GM03348 (cell line): ENCODE data around the gene PGPEP1.
A peak's percentile ranks its signal among the peaks of the same experiment; 100 is the strongest.
"Not testable (repeated sequence)": the region's sequence is repeated elsewhere in the genome, so short reads cannot be mapped to it uniquely, and the experiment has no call there.

Experiments
- DNase-seq: peaks from one replicate; pipeline ENCODE4 v3.0.0; 2012; ENCODE audit warnings: low spot score

PGPEP1 gene

GRCh38 chr19:18391509-18392075, 51.2 kb downstream of the PGPEP1 start:
- no peak for DNase-seq

DNA sequence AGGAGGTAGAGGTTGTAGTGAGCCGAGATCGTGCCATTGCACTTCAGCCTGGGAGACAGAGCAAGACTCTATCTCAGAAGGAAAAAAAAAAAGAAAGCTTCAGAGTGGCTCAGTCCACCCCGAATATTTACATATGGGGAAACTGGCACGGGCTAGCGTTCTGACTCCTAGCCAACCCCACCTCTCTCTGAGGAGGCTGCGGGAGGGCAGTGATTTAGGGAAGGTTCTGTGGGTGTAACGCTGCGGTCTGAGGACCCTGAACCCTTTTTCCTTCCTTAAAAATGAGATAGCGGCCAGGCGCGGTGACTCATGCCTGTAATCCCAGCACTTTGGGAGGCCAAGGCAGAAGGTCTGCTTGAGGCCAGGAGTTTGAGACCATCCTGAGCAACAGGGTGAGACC, 52.0 kb downstream of the PGPEP1 start:
- no peak for DNase-seq

GRCh38 chr19:18392926-18393325, 52.5 kb downstream of the PGPEP1 start:
- DNase-seq = no peak

DNA sequence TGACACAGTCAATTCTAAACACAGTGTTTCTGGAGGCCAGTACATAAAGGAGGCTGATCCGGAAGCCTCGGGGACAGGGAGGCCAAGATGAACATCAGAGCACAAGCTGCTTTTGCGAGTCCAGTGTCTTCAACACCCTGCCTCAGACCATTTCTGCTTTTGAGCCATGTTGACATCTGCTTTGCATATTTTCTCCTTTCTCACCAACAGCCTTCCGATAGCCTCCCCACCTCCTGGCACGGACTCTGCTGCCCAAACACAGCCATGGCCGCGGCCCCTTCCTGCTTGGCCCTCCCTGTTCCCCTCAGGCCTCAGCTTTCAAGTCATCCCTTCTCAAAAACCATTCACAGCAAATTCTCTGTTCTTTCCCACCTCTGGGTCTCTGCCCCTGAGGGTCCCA, 53.4 kb downstream of the PGPEP1 start:
- DNase-seq = no peak

DNA sequence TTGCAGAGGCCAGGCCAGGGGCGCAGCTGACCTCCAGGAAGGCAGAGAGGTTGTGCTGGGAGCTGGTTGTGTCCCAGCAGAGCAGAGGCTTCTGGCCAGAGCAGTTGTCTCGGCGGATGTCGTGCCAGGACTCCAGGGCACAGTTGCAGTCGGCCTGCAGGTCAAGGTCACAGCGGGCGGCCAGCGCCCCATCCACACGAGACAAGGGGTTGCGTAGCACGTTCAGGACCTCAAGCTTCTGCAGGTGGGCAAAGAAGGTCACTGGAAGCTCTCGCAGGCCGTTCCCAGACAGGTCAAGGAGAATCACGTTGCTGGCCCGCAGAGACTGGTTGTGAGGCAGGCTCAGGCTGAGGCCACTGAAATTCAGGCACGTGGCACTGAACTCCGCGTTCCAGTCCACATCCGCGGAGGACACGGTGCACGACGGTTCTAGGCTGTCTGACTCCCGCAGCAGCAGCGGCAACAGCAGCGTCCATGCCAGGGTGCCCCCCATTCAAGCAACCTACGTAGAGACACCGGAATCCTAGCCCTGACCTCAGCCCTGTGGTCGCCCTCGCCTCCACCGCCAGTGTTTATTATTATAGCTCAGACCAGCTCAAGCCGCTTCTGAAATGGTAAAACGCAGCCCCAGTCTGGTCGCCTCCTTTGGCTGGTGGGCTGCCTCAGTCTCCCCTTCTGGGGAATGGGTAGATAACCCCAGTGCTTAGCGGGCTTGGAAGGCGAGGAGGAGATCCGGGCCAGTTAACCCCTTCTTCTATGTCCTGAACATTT, 56.3 kb downstream of the PGPEP1 start:
- no peak for DNase-seq

- no peak for DNase-seq
These were observed 57.1 kb downstream of the PGPEP1 start, which contains the start of gene LRRC25 for GRCh38 chr19:18397242-18398202. Gene LRRC25, minus strand, starts transcription at chr19:18397622. Its CDS starts 659 bp downstream, at chr19:18396963.

DNA sequence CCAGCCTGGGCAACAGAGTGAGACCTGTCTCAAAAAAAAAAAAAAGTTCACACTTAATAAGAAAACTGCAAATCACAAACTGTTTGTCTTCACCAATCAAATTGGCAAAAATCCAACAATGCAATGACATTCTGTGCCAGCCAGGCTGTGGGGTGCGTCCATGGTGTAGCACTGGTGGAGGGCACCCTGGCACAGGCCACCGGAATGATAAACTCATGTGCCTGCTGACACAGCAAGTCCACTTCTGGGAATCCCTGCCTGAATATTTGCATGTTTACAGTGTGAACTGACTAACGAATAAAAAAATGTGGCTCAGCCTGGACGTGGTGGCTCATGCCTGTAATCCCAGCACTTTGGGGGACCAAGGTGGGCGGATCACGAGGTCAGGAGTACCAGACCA, 58.6 kb downstream of the PGPEP1 start:
- DNase-seq = peak; percentile 57

GRCh38 chr19:18401580-18402112, 61.2 kb downstream of the PGPEP1 start:
- DNase-seq = peak; percentile 71

DNA sequence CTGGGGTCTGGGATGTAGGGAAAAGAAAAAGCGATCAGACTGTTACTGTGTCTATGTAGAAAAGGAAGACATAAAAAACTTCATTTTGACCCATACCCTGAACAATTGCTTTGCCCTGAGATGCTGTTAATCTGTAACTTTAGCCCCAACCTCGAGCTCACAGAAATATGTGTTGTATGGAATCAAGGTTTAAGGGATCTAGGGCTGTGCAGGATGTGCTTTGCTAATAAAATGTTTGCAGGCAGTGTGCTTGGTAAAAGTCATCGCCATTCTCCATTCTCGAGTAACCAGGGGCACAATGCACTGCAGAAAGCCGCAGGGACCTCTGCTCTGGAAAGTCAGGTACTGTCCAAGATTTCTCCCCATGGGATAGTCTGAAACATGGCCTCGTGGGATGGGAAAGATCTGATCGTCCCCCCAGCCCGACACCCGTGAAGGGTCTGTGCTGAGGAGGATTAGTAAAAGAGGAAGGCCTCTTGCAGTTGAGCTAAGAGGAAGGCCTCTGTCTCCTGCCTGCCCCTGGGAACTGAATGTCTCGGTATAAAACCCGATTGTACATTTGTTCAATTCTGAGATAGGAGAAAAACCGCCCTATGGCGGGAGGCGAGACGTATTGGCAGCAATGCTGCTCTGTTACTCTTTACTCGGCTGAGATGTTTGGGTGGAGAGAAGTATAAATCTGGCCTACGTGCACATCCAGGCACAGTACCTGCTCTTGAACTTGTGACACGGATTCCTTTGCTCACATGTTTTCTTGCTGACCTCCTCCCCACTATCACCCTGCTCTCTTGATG, 62.3 kb downstream of the PGPEP1 start:
- DNase-seq = not testable (repeated sequence)

DNA sequence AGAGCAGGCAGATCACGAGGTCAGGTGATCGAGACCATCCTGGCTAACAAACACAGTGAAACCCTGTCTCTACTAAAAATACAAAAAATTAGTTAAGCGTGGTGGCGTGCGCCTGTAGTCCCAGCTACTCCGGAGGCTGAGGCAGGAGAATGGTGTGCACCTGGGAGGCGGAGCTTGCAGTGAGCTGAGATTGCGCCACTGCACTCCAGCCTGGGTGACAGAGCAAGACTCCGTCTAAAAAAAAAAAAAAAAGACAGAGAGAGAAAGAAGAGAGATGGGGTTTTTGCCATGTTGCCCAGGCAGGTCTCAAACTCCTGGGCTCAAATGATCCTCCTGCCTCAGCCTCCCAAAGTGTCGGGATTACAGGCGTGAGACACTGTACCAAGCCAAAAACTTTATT, 65.4 kb downstream of the PGPEP1 start:
- DNase-seq = not testable (repeated sequence)

- no peak for DNase-seq
These were observed 66.4 kb downstream of the PGPEP1 start for GRCh38 chr19:18406749-18407148.

DNA sequence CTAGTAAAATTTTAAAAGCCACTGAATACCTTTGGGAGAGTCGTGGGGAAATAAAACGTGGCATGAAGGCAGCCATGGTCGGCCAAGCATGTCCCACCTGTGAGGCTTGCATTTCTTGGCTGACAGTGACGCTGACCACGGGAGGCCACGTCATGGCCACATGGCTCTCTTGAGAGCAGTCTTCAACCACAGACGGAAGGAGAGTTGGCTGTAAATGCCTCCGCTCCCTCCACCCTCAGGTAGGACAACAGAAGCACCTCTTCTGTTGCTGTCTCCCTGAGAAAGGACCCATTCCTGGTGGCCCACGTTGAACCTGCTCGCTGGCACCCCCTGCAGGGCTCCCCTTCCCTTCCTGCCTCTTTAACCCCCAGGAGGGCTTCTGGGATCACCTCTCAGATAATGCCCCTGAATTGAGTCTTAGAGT, 67.7 kb downstream of the PGPEP1 start:
- DNase-seq = no peak

DNA sequence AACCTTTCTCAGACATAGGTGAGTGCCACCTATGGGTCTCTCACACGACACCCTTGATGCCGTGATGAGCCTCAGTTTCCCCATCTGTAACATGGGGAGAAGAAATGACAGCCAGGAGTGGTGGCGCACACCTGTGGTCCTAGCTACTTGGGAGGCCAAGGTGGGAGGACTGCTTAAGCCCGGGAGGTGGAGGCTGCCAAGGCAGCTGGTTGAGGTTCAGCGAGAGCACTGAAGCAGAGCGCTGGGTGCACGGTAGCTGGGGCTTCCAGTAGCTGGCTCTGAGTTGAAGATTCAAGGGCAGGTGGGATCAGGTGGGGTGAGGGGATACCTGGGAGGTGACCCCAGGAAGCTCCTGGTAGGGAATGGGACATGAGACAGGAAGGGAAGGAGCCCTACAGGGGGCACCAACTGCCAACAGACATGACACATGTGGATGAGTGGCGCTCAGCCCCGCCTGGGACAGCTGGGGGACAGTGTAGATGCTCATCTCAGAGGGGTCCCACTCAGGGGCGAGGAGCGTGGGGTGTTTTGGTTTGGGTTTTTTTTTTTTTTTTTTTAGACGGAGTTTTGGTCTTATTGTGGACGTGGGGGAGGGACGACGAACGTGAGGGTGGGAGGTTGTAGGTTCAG, 72.3 kb downstream of the PGPEP1 start:
- DNase-seq = no peak

- no peak for DNase-seq
These were observed 74.2 kb downstream of the PGPEP1 start for GRCh38 chr19:18414504-18415177.

GRCh38 chr19:18415178-18415867, 74.9 kb downstream of the PGPEP1 start:
- peak; percentile 82 for DNase-seq

DNA sequence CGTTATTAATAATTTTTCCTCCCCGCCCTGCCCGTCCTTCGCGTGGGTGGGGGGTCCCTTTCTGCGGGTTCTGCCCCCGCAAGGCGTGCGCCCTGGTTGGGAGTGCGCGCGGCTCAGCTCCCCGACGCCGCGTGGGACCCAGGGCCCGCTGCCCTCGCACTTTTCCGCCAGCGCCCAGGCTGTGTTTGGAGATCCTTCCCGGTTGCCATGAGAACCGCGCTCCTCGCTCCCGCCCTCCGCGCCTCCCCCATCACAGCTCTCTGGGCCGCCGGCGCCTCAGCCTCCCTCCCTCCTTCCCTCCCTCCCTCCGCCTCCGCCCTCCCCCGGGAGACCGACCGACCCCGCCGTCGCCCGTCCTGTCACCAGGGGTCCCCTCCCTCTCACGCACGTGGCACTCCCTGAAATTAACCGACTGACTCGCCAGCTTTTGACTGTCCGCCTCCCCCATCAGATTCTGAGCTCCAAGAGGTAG, 76.4 kb downstream of the PGPEP1 start:
- DNase-seq = peak; percentile 92

GRCh38 chr19:18417250-18418028, 77.0 kb downstream of the PGPEP1 start:
- peak; percentile 90 for DNase-seq

DNA sequence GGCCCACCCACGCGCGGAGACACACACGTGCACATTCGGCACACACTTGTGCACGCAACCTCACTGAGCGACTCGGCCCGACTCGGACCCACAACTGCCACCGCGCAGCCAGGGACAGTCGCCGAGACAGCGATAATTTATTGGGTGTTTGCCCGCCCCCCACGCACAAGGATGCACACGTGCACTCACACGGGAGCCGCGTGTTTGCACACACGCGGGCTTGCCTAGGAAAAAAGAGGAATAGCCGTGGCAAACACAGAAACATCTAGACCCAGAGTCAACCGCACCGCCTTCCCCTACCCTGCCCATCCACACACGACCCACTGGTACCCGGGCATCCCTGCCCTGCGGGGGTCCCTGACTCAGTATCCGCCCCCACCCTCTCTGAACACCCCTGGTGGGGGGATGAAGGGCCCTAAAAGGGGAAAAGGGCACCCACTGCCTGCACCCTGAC, 77.7 kb downstream of the PGPEP1 start:
- DNase-seq = no peak
